ENCODE results near the gene FAM53B.

The FAM53B gene

GRCh38 chr10:124735491-124736286 is 8.5 kb downstream of the FAM53B start:
- H3K9me3 ChIP-seq (ENCODE audit: control insufficient read depth, insufficient read depth, low read depth, low read length), result no peaks in the 10 kb centered on the region
- H3K27ac ChIP-seq (ENCODE audit: extremely low read depth, low read depth, low read length), result no peak overlapping the region
- no peak for TF ChIP-seq ZBTB44 (tag by site-specific recombination; IDR thresholded peaks at IDR 0.05)
- TF ChIP-seq ZNF510 (tag by site-specific recombination; IDR thresholded peaks at IDR 0.05; ENCODE audit: insufficient replicate concordance), result no peak
- TF ChIP-seq KLF8 (tag by site-specific recombination; IDR thresholded peaks at IDR 0.05), result no peak
- TF ChIP-seq, protein P1, sequence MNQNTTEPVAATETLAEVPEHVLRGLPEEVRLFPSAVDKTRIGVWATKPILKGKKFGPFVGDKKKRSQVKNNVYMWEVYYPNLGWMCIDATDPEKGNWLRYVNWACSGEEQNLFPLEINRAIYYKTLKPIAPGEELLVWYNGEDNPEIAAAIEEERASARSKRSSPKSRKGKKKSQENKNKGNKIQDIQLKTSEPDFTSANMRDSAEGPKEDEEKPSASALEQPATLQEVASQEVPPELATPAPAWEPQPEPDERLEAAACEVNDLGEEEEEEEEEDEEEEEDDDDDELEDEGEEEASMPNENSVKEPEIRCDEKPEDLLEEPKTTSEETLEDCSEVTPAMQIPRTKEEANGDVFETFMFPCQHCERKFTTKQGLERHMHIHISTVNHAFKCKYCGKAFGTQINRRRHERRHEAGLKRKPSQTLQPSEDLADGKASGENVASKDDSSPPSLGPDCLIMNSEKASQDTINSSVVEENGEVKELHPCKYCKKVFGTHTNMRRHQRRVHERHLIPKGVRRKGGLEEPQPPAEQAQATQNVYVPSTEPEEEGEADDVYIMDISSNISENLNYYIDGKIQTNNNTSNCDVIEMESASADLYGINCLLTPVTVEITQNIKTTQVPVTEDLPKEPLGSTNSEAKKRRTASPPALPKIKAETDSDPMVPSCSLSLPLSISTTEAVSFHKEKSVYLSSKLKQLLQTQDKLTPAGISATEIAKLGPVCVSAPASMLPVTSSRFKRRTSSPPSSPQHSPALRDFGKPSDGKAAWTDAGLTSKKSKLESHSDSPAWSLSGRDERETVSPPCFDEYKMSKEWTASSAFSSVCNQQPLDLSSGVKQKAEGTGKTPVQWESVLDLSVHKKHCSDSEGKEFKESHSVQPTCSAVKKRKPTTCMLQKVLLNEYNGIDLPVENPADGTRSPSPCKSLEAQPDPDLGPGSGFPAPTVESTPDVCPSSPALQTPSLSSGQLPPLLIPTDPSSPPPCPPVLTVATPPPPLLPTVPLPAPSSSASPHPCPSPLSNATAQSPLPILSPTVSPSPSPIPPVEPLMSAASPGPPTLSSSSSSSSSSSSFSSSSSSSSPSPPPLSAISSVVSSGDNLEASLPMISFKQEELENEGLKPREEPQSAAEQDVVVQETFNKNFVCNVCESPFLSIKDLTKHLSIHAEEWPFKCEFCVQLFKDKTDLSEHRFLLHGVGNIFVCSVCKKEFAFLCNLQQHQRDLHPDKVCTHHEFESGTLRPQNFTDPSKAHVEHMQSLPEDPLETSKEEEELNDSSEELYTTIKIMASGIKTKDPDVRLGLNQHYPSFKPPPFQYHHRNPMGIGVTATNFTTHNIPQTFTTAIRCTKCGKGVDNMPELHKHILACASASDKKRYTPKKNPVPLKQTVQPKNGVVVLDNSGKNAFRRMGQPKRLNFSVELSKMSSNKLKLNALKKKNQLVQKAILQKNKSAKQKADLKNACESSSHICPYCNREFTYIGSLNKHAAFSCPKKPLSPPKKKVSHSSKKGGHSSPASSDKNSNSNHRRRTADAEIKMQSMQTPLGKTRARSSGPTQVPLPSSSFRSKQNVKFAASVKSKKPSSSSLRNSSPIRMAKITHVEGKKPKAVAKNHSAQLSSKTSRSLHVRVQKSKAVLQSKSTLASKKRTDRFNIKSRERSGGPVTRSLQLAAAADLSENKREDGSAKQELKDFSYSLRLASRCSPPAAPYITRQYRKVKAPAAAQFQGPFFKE (tag by site-specific recombination; IDR thresholded peaks at IDR 0.05; ENCODE audit: borderline replicate concordance), result no peak
- TF ChIP-seq, protein P2, sequence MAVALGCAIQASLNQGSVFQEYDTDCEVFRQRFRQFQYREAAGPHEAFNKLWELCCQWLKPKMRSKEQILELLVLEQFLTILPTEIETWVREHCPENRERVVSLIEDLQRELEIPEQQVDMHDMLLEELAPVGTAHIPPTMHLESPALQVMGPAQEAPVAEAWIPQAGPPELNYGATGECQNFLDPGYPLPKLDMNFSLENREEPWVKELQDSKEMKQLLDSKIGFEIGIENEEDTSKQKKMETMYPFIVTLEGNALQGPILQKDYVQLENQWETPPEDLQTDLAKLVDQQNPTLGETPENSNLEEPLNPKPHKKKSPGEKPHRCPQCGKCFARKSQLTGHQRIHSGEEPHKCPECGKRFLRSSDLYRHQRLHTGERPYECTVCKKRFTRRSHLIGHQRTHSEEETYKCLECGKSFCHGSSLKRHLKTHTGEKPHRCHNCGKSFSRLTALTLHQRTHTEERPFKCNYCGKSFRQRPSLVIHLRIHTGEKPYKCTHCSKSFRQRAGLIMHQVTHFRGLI (tag by site-specific recombination; IDR thresholded peaks at IDR 0.05), result no peak
- TF ChIP-seq ZBTB17 (tag by site-specific recombination; IDR thresholded peaks at IDR 0.05), result no peak
- no peak for TF ChIP-seq ZNF704 (tag by site-specific recombination; IDR thresholded peaks at IDR 0.05)
- no peak for TF ChIP-seq REPIN1 (tag by site-specific recombination; IDR thresholded peaks at IDR 0.05; ENCODE audit: low read depth)
- no peak for TF ChIP-seq ZNF16 (tag by site-specific recombination; IDR thresholded peaks at IDR 0.05; ENCODE audit: low read depth)
- TF ChIP-seq OVOL3 (tag by site-specific recombination; IDR thresholded peaks at IDR 0.05), result no peak
- TF ChIP-seq TSHZ1 (tag by site-specific recombination; IDR thresholded peaks at IDR 0.05; ENCODE audit: borderline replicate concordance), result no peak
- TF ChIP-seq ZNF391 (tag by site-specific recombination; IDR thresholded peaks at IDR 0.05; ENCODE audit: borderline replicate concordance, low read depth), result no peak
- no peak for TF ChIP-seq ZNF112 (tag by site-specific recombination; IDR thresholded peaks at IDR 0.05)
- TF ChIP-seq SP7 (tag by site-specific recombination; IDR thresholded peaks at IDR 0.05), result no peak
- TF ChIP-seq ZNF610 (tag by site-specific recombination; IDR thresholded peaks at IDR 0.05; ENCODE audit: borderline replicate concordance), result no peak
- no peak for TF ChIP-seq ZSCAN18 (tag by site-specific recombination; IDR thresholded peaks at IDR 0.05)
- TF ChIP-seq ZNF747 (tag by site-specific recombination; IDR thresholded peaks at IDR 0.05), result no peak
- TF ChIP-seq ZSCAN16 (tag by site-specific recombination; IDR thresholded peaks at IDR 0.05), result no peak
- no peak overlapping the region for H3K4me3 ChIP-seq (ENCODE audit: low read depth, low read length)
- H3K36me3 ChIP-seq (ENCODE audit: control insufficient read depth in 2 of 2, insufficient read depth in 1 of 2, low read length in 2 of 2), result peaks cover 0 to 33% of the 10 kb centered on the region in 2 experiments; a peak in 1 of 3 replicates
- ChIA-PET POLR2A (no interaction called here), CTCF (interaction anchor here (0.5 to 0.6 kb wide), 2 partner anchors 143 to 190 kb away, joined by 3 read pairs; no protein-coding TSS in a partner anchor)
- H3K4me1 ChIP-seq (ENCODE audit: control insufficient read depth, insufficient read depth, low read length), result peaks cover 12% of the 10 kb centered on the region; the same call in 1 of the 2 replicates
